Stimulated activated CD8-positive, alpha-beta memory T cell treated with anti-CD3 and anti-CD28 coated beads, Interleukin-2, amount 100 ng/mL, for 1 hour (primary cell): ENCODE measurements around the gene CPVL.

ENCODE experiments used
- DNase-seq, 2 donors: peaks; one replicate each; pipeline ENCODE4 v3.0.0-alpha.2; 2020; ENCODE audit warnings: low read depth in 2 of 2

CPVL gene

GRCh38 chr7:28973591-28973990 lies 172.7 kb downstream of the CPVL start:
- DNase-seq = no peak

GRCh38 chr7:28964056-28964455 lies 182.3 kb downstream of the CPVL start:
- no peak for DNase-seq

DNA sequence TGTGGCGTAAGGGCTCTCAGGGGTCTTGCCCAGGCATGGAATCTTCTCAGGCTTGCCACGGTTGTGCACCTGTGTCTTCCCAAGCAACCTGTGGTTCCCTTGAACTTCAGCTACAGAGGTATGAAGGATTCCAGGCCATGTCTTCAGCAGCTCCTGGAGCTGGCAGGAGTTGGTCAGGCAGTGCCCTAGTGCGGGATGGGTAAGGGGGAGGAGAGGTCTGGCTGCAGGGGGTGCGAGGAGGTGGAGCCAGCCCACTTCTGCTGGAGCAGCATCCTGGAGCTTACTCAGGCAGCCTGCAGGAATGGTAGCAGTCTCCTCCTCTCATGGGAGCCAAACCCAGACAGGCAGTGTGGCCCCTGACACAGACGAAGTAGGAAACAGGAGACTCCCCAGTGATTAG lies 184.4 kb downstream of the CPVL start:
- no peak for DNase-seq

DNA sequence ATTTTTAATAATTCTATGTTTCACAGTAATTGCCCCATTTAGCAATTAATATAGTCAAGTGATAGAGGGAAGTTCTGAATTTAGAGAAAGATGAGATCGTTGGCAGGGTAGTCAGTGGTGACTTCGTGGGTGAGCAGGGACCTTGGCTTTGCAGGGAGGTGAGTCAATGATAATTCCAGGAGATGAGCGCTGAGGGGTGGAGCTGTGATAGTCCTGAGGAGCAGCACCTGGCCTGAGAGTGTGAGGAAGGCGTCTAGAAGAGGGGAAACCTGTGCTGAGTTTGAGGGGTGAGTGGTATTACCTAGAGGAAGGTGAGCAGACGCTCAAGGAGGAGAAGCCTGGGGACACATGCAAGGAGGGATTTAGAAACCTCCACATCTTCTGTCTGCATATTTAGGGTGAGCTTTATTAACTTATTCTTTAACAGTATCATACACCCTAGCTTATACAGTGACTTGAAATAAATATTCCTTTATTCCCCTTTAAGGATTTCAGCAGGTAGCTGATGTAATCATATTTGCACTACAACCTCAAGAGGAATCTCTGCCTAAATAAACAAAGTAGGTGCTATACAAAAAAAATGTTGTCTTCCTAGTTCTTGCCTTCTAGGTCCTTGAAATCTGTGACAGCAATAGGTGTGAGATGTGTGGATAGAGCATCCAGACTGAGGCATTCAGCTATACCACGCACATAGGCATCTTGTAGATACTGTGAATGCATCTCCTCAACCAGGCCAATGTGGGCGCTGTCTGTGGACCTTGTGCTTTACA lies 186.1 kb downstream of the CPVL start:
- no peak for DNase-seq

GRCh38 chr7:28958980-28959347 lies 187.4 kb downstream of the CPVL start:
- no peak for DNase-seq

DNA sequence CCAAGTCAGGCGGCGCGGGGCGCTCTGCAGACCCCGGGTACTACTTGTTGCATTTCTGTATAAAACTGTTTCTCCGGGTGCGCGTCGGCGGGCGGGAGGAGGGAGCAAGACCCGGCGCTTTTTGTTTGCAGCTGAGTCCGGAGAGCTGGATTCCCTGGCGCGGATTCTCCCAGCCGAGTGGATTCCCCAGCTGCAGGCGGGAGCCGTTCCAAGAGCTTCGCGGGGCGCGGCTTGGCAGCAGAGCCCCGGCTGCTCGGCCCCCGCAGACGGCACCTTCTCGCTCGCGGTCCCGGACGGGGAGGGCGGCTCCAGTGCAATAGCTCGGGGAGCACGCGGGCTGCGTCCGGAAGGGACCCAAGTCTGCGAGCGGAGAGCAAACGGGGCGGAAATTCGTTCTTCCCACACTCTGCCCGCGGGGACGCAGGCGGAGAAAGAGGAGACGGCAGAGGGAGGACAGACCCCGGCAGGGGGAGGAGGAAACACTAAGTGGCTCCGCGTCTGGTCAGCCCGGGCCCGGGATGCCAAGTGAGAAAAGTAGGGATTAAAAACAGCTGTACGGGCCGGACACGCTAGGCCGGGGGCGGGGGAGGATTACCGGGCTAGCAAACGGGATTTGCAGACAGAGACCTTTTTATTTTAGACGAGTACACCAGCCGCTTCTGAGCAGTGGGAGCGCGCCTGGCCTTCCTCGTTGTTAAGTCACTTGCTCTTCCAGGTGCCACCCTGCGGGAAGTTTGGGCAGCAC lies 187.9 kb downstream of the CPVL start, which contains the start of gene TRIL:
TSS of gene TRIL (minus strand) at position 96 of the 745 bp plus-strand sequence. CDS start 284 bp downstream, outside the sequence.
- no peak for DNase-seq

DNA sequence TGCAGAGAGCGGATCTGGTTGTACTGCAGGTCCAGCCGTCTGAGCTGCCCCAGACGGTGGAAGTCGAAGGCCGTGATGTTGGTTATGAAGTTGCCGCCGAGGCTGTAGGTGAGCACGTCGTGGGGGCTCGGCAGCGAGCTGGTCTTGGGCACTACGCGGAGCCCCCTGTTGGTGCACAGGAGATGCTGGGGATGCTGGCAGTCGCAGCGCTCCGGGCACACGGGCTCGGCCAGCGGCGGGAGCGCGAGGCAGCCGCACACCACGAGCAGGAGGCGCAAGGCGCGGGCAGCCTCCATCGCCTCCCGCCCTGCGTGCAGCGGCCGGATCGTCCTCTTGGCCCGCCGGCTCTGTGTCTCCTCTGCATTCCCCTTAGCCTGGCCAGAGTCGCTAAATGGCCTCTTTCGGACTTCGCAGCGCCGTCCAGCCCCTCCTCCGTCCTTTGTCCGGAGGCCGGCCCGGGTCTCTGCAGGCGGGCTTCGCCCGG lies 188.5 kb downstream of the CPVL start:
- DNase-seq = no peak

DNA sequence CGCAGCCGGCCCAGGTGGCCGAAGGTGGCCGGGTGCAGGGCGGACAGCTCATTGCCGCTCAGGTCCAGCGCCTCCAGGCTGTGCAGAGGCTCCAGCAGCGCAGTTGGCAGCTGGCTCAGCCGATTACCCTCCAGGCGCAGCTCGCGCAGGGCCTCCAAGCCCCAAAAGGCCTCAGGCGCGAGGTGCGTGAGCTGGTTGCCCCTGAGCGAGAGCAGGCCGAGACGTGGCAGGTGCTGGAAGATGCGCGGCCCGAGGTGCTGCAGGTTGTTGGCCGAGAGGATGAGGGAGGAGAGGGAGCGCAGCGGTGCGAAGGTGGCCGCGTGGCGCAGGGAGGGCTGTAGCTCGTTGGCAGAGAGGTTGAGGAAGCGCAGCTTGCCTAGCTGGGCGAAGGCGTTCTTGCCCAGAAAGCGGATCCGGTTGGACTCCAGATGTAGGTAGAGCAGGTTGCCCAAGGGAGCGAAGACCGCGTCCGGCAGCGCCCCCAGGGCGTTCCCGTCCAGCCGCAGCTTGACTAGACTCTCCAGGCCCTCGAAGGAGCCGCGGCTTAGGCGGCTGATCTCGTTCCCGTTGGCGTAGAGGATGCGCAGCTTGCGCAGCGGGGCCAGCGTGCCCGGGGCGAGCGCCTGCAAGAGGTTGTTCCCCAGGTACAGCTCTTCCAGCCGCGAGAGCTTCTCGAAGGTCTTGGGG lies 189.1 kb downstream of the CPVL start:
- DNase-seq = no peak

DNA sequence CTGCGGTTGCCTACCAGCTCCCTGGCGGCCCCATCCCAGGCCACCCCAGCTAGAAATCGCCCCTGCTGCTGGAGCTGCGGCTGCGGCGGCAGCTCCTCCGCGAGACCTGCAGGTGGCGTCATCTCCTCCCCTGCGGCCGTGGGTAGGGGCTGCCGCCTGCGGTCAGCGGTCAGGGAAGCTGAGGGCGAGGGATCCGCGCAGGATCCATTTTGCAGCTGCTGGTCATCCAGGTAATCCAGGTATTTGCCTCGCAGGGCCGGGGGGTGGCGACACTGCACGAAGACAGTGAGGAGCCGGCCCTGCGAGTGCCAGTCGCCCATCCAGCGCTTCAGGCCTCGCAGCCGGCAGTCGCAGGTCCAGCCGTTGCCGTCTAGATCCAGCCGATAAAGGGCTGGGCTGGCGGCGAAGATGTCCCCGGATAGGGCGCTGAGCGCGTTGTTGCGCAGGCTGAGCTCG lies 189.7 kb downstream of the CPVL start:
- DNase-seq = no peak

- DNase-seq = no peak
Measured at GRCh38 chr7:28955718-28956607, 190.4 kb downstream of the CPVL start.

- DNase-seq = no peak
Measured at GRCh38 chr7:28955356-28955717, 191.0 kb downstream of the CPVL start.

- DNase-seq = no peak
Measured at GRCh38 chr7:28954946-28955345, 191.4 kb downstream of the CPVL start.

GRCh38 chr7:28954471-28954870 lies 191.9 kb downstream of the CPVL start:
- no peak for DNase-seq

DNA sequence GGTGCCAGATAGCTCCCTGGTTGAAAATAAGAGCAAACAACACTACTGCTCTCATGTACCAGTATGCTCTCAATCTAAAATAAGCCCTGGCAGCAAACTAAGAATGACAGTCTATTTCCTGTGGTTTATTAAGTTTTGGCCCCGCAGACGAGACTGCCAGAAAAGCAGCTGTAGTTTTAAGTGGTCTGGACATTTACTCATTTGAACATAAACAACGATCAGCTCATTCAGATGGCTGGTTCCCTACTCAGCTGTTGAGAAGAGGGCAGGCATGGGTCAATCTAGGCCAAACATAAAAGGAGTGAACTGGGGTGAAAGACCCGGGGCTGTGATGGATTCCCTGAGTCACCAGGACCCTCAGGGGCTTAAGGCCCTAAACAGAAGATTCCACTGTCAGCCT lies 192.7 kb downstream of the CPVL start:
- DNase-seq = no peak
